ENCODE measurements around the gene MSANTD2.

GRCh38 chr11:124804884-124805283, 4.7 kb upstream of the MSANTD2 start:
- no peak for TF ChIP-seq CSDC2 (CRISPR knock-in tag; IDR thresholded peaks at IDR 0.05)
- TF ChIP-seq ARNTL (CRISPR knock-in tag; IDR thresholded peaks at IDR 0.05; ENCODE audit: borderline replicate concordance, low read depth): no peak
- TF ChIP-seq TSHZ2 (CRISPR knock-in tag; IDR thresholded peaks at IDR 0.05): no peak
- TF ChIP-seq ZC3H10 (CRISPR knock-in tag; IDR thresholded peaks at IDR 0.05): no peak
- no peak for TF ChIP-seq RARB (CRISPR knock-in tag; IDR thresholded peaks at IDR 0.05)
- no peak for TF ChIP-seq ISL1 (CRISPR knock-in tag; IDR thresholded peaks at IDR 0.05)
- TF ChIP-seq BACH2 (CRISPR knock-in tag; IDR thresholded peaks at IDR 0.05; ENCODE audit: borderline replicate concordance): no peak
- TF ChIP-seq GLIS3 (CRISPR knock-in tag; IDR thresholded peaks at IDR 0.05): no peak
- TF ChIP-seq TOX (CRISPR knock-in tag; IDR thresholded peaks at IDR 0.05; ENCODE audit: borderline replicate concordance): no peak
- no peak for TF ChIP-seq POU6F1 (CRISPR knock-in tag; IDR thresholded peaks at IDR 0.05; ENCODE audit: borderline replicate concordance, low read depth)

All from SK-N-SH treated with all-trans-retinoic acid at 6 μM for 48 hours (cell line).